HUES48 (cell line): Measurements from ENCODE around the gene SP2.

ENCODE experiments used
- H3K27ac ChIP-seq: one replicate; pipeline ENCODE4 v1.7.0; 2013; ENCODE audit warnings: low read depth, low read length, inconsistent platforms
- H3K27me3 ChIP-seq: 2 replicates; pipeline ENCODE4 v1.6.1; 2013; ENCODE audit warnings: mild to moderate bottlenecking, low read length; ENCODE audit not compliant: control insufficient read depth, insufficient read depth
- H3K36me3 ChIP-seq: 2 replicates; pipeline ENCODE4 v1.6.1; 2013; ENCODE audit warnings: low read length; ENCODE audit not compliant: control insufficient read depth, insufficient read depth
- H3K4me1 ChIP-seq: 2 replicates; pipeline ENCODE4 v1.6.1; 2013; ENCODE audit warnings: mild to moderate bottlenecking, low read length; ENCODE audit not compliant: control insufficient read depth, insufficient read depth
- H3K4me3 ChIP-seq: 2 replicates; pipeline ENCODE4 v1.5.1; 2013; ENCODE audit warnings: mild to moderate bottlenecking, low read depth, low read length
- H3K9ac ChIP-seq: 2 replicates; pipeline ENCODE4 v1.6.1; 2013; ENCODE audit warnings: mild to moderate bottlenecking, low read depth, low read length, moderate library complexity
- H3K9me3 ChIP-seq: 2 replicates; pipeline ENCODE4 v1.6.1; 2013; ENCODE audit warnings: low read length; ENCODE audit not compliant: control insufficient read depth, insufficient read depth

SP2 gene

GRCh38 chr17:47968836-47969235 lies 72.8 kb downstream of the SP2 start:
- Histone ChIP-seq H3K27me3 (peaks cover 8% of the 10 kb centered on the region; the same call in 1 of the 2 replicates), H3K9ac (no peak overlapping the region), H3K4me1 (peaks cover 6% of the 10 kb centered on the region; the same call in 1 of the 2 replicates), H3K4me3 (no peak overlapping the region), H3K36me3 (peaks cover 7% of the 10 kb centered on the region), H3K27ac (no peak overlapping the region), H3K9me3 (no peaks in the 10 kb centered on the region)

- Histone ChIP-seq H3K4me1 (peaks cover 6% of the 10 kb centered on the region; the same call in 1 of the 2 replicates), H3K9ac (no peak overlapping the region), H3K4me3 (peak overlapping the region; percentile 48), H3K9me3 (no peaks in the 10 kb centered on the region), H3K36me3 (peaks cover 19% of the 10 kb centered on the region), H3K27ac (no peak overlapping the region), H3K27me3 (peaks cover 8% of the 10 kb centered on the region; the same call in 1 of the 2 replicates)
These were observed 74.1 kb downstream of the SP2 start for GRCh38 chr17:47969930-47970724.

GRCh38 chr17:47970725-47971499 lies 74.9 kb downstream of the SP2 start, which contains the start of gene CDK5RAP3:
TSS of gene CDK5RAP3 (plus strand) at chr17:47971113. CDS start at chr17:47971147, 34 bp downstream.
- H3K9me3 ChIP-seq, result no peaks in the 10 kb centered on the region
- peak within 1 kb of the TSS; percentile 86 for H3K4me3 ChIP-seq
- H3K27me3 ChIP-seq, result peaks cover 8% of the 10 kb centered on the region; the same call in 1 of the 2 replicates
- peak within 1 kb of the TSS; percentile 81 for H3K27ac ChIP-seq
- H3K36me3 ChIP-seq, result peaks cover 26% of the 10 kb centered on the region
- H3K9ac ChIP-seq, result peak within 1 kb of the TSS; percentile 76; the same call in 1 of the 2 replicates
- H3K4me1 ChIP-seq, result peaks cover 6% of the 10 kb centered on the region; the same call in 1 of the 2 replicates

GRCh38 chr17:47973541-47973940 lies 77.5 kb downstream of the SP2 start:
- H3K36me3 ChIP-seq, result peaks cover 39% of the 10 kb centered on the region
- peaks cover 8% of the 10 kb centered on the region; the same call in 1 of the 2 replicates for H3K27me3 ChIP-seq
- no peak overlapping the region for H3K9ac ChIP-seq
- no peaks in the 10 kb centered on the region for H3K9me3 ChIP-seq
- H3K4me3 ChIP-seq, result no peak overlapping the region
- H3K27ac ChIP-seq, result no peak overlapping the region
- H3K4me1 ChIP-seq, result peaks cover 6% of the 10 kb centered on the region; the same call in 1 of the 2 replicates

GRCh38 chr17:47975189-47975822 lies 79.3 kb downstream of the SP2 start:
- H3K4me1 ChIP-seq, result peaks cover 5% of the 10 kb centered on the region; the same call in 1 of the 2 replicates
- H3K9me3 ChIP-seq, result no peaks in the 10 kb centered on the region
- H3K27ac ChIP-seq, result no peak overlapping the region
- H3K27me3 ChIP-seq, result 0 out of 2 replicates have a peak, but pooled peaks cover under 1% of the 10 kb centered on the region
- no peak overlapping the region for H3K4me3 ChIP-seq
- H3K9ac ChIP-seq, result no peak overlapping the region
- H3K36me3 ChIP-seq, result peaks cover 56% of the 10 kb centered on the region

GRCh38 chr17:47975823-47976205 lies 79.8 kb downstream of the SP2 start:
- Histone ChIP-seq H3K27me3 (no peaks in the 10 kb centered on the region), H3K4me3 (no peak overlapping the region), H3K4me1 (peaks cover 3% of the 10 kb centered on the region; the same call in 1 of the 2 replicates), H3K36me3 (peaks cover 60% of the 10 kb centered on the region), H3K9ac (no peak overlapping the region), H3K9me3 (no peaks in the 10 kb centered on the region), H3K27ac (no peak overlapping the region)

GRCh38 chr17:47978324-47978723 lies 82.3 kb downstream of the SP2 start:
- H3K4me3 ChIP-seq, result no peak overlapping the region
- no peaks in the 10 kb centered on the region for H3K27me3 ChIP-seq
- H3K27ac ChIP-seq, result no peak overlapping the region
- no peak overlapping the region for H3K9ac ChIP-seq
- no peaks in the 10 kb centered on the region for H3K4me1 ChIP-seq
- no peaks in the 10 kb centered on the region for H3K9me3 ChIP-seq
- H3K36me3 ChIP-seq, result peaks cover 84% of the 10 kb centered on the region
